Left renal cortex interstitium (tissue), 4 donors: ENCODE data around the gene MYCBP2. TPM values are rescaled to one million over a fixed set of nuclear protein-coding genes. Genes with fewer than 3 reads are reported as not detected.
"Not testable (repeated sequence)": the region's sequence is repeated elsewhere in the genome, so short reads cannot be mapped to it uniquely, and the experiment has no call there.

Source experiments
- DNase-seq, 4 donors: peaks; one replicate each; pipeline ENCODE4 v3.0.0-alpha.2; 2013; ENCODE audit warnings: low read depth in 4 of 4, low spot score in 2 of 4, missing footprints in 1 of 4
- polyA plus RNA-seq, 4 donors: library from polyadenylated mRNA; unstranded; fragments of 120-200 nt; gene quantifications; one replicate each; pipeline ENCODE4 v1.2.1, GENCODE V29; 2013; ENCODE audit not compliant: insufficient read length in 4 of 4

The MYCBP2 gene
- polyA plus RNA-seq = 10 to 100 TPM; 51.8 to 69.2 (median 66.6) TPM

- DNase-seq = peak; percentile 93 to 99 (median 95)
Measured at GRCh38 chr13:77326905-77327604, at the start of gene MYCBP2. Gene MYCBP2, minus strand, starts transcription at chr13:77327094. Its CDS starts 319 bp downstream, at chr13:77326775.

- no peak for DNase-seq
Measured at GRCh38 chr13:77375560-77376108, 48.7 kb upstream of the MYCBP2 start.

- no peak for DNase-seq
Measured at GRCh38 chr13:77374786-77375185, 47.9 kb upstream of the MYCBP2 start.

- DNase-seq = no peak
Measured at GRCh38 chr13:77374339-77374738, 47.4 kb upstream of the MYCBP2 start.

- no peak for DNase-seq
Measured at GRCh38 chr13:77373502-77373901, 46.6 kb upstream of the MYCBP2 start.

- no peak for DNase-seq
Measured at GRCh38 chr13:77372275-77372674, 45.4 kb upstream of the MYCBP2 start.

- no peak for DNase-seq
Measured at GRCh38 chr13:77370888-77371287, 44.0 kb upstream of the MYCBP2 start.

- no peak for DNase-seq
Measured at GRCh38 chr13:77362166-77362565, 35.3 kb upstream of the MYCBP2 start.

GRCh38 chr13:77360032-77360685, 33.3 kb upstream of the MYCBP2 start:
- no peak for DNase-seq

GRCh38 chr13:77359171-77359570, 32.3 kb upstream of the MYCBP2 start:
- DNase-seq = no peak

GRCh38 chr13:77358001-77358400, 31.1 kb upstream of the MYCBP2 start:
- no peak for DNase-seq

GRCh38 chr13:77356155-77356554, 29.3 kb upstream of the MYCBP2 start:
- DNase-seq = no peak

- no peak for DNase-seq
Measured at GRCh38 chr13:77353995-77354394, 27.1 kb upstream of the MYCBP2 start.

- no peak for DNase-seq
Measured at GRCh38 chr13:77351315-77351714, 24.4 kb upstream of the MYCBP2 start.

- DNase-seq = no peak
Measured at GRCh38 chr13:77350811-77351210, 23.9 kb upstream of the MYCBP2 start.

- DNase-seq = no peak
Measured at GRCh38 chr13:77349365-77349764, 22.5 kb upstream of the MYCBP2 start.

GRCh38 chr13:77347351-77347750, 20.5 kb upstream of the MYCBP2 start:
- not testable (repeated sequence) for DNase-seq

GRCh38 chr13:77345150-77345780, 18.4 kb upstream of the MYCBP2 start:
- DNase-seq = no peak

GRCh38 chr13:77343841-77344240, 16.9 kb upstream of the MYCBP2 start:
- DNase-seq = no peak

GRCh38 chr13:77339408-77339807, 12.5 kb upstream of the MYCBP2 start:
- DNase-seq = no peak

- no peak for DNase-seq
Measured at GRCh38 chr13:77338961-77339401, 12.1 kb upstream of the MYCBP2 start.
